GM12891 (cell line): ENCODE data around the gene MICAL3.

Experiments used
- PAX5 ChIP-seq: IDR thresholded peaks from 2 replicates; pipeline ENCODE4 v1.6.1; 2011; ENCODE audit warnings: low read length, moderate library complexity, mild to moderate bottlenecking; ENCODE audit not compliant: insufficient read depth, severe bottlenecking
- POLR2A ChIP-seq: IDR thresholded peaks from 2 replicates; pipeline ENCODE4 v1.6.1; 2011; ENCODE audit warnings: low read depth, low read length, control low read depth
- POLR2AphosphoS5 ChIP-seq: IDR thresholded peaks from 2 replicates; pipeline ENCODE4 v1.6.1; 2011; ENCODE audit warnings: low read depth, low read length, control low read depth
- POU2F2 ChIP-seq: IDR thresholded peaks from 2 replicates; pipeline ENCODE4 v1.6.1; 2011; ENCODE audit warnings: low read depth, mild to moderate bottlenecking, control low read depth, low read length, moderate library complexity
- SPI1 ChIP-seq: IDR thresholded peaks from 2 replicates; pipeline ENCODE4 v1.6.1; 2011; ENCODE audit warnings: low read depth, low read length, control low read depth
- TAF1 ChIP-seq: IDR thresholded peaks from 2 replicates; pipeline ENCODE4 v1.6.1; 2011; ENCODE audit warnings: low read depth, low read length, control low read depth

GRCh38 chr22:17738386-17739128, 285.8 kb downstream of the MICAL3 start:
- TF ChIP-seq POLR2A (no peak), POLR2AphosphoS5 (no peak), PAX5 (no peak), TAF1 (no peak), SPI1 (no peak), POU2F2 (no peak)
